Measurements from ENCODE around the gene PRSS2. TPM values are rescaled to one million over a fixed set of nuclear protein-coding genes. Genes with fewer than 3 reads are reported as not detected.

Gene PRSS2
- polyA plus RNA-seq (2013), result not detected in 2 replicates

GRCh38 chr7:142770661-142771352, at the start of gene PRSS2:
Gene PRSS2, plus strand, starts transcription at chr7:142770970. Its CDS starts 13 bp downstream, at chr7:142770983.
- Histone ChIP-seq H2BK5ac (ENCODE audit: low read depth, low read length, poor library complexity) (no peak within 1 kb of the TSS), H3K79me2 (ENCODE audit: control insufficient read depth, insufficient read depth, low read length, poor library complexity) (no peaks in the 10 kb centered on the region), H4K8ac (ENCODE audit: low read depth, low read length) (no peak within 1 kb of the TSS), H3K14ac (ENCODE audit: low read length) (no peak within 1 kb of the TSS), H3K27me3 (ENCODE audit: insufficient read depth, low read length) (no peaks in the 10 kb centered on the region), H3K4me1 (ENCODE audit: control insufficient read depth in 1 of 2, insufficient read depth in 2 of 2, low read length in 2 of 2) (no peaks in the 10 kb centered on the region), H3K9ac (ENCODE audit: low read length) (no peak within 1 kb of the TSS), H3K18ac (ENCODE audit: low read length) (no peak within 1 kb of the TSS), H2BK120ac (ENCODE audit: insufficient read depth, low read length, poor library complexity) (no peak within 1 kb of the TSS), H2AFZ (ENCODE audit: insufficient read depth, low read length, poor library complexity) (no peak within 1 kb of the TSS), H3K27ac (ENCODE audit: low read depth, low read length) (no peak within 1 kb of the TSS), H3K4ac (ENCODE audit: low read depth, low read length) (no peak within 1 kb of the TSS), H3K4me3 (ENCODE audit: low read depth, low read length) (no peak within 1 kb of the TSS), H3K4me2 (ENCODE audit: low read length) (no peak within 1 kb of the TSS), H4K12ac (ENCODE audit: low read depth, low read length) (no peak within 1 kb of the TSS), H4K91ac (ENCODE audit: low read depth, low read length) (no peak within 1 kb of the TSS), H2BK12ac (ENCODE audit: low read length) (no peak within 1 kb of the TSS), H3K79me1 (ENCODE audit: low read length) (no peaks in the 10 kb centered on the region), H3K36me3 (ENCODE audit: control insufficient read depth in 1 of 2, insufficient read depth in 2 of 2, low read length in 2 of 2) (no peaks in the 10 kb centered on the region), H3K23ac (ENCODE audit: low read length) (no peak within 1 kb of the TSS), H3K9me3 (ENCODE audit: insufficient read depth, low read depth, low read length) (peaks cover 1% of the 10 kb centered on the region), H2AK5ac (ENCODE audit: low read length) (no peak within 1 kb of the TSS)
- WGBS (ENCODE audit: extremely low coverage, insufficient coverage, insufficient read length), result no CpG with 5 or more reads among the region's 7 CpGs
- DNase-seq, result peak in 1 of 2 donors; percentile 21

- no peak overlapping the region for H2AK5ac ChIP-seq (ENCODE audit: low read length)
- no peak overlapping the region for H3K4me3 ChIP-seq (ENCODE audit: low read depth, low read length)
- H3K14ac ChIP-seq (ENCODE audit: low read length), result no peak overlapping the region
- no peak overlapping the region for H3K4me2 ChIP-seq (ENCODE audit: low read length)
- no peak overlapping the region for H4K12ac ChIP-seq (ENCODE audit: low read depth, low read length)
- WGBS (ENCODE audit: extremely low coverage, insufficient coverage, insufficient read length), result no CpG with 5 or more reads among the region's 10 CpGs
- H3K4ac ChIP-seq (ENCODE audit: low read depth, low read length), result no peak overlapping the region
- H3K79me2 ChIP-seq (ENCODE audit: control insufficient read depth, insufficient read depth, low read length, poor library complexity), result no peaks in the 10 kb centered on the region
- no peak overlapping the region for H2BK120ac ChIP-seq (ENCODE audit: insufficient read depth, low read length, poor library complexity)
- H4K8ac ChIP-seq (ENCODE audit: low read depth, low read length), result no peak overlapping the region
- H2BK12ac ChIP-seq (ENCODE audit: low read length), result no peak overlapping the region
- H4K91ac ChIP-seq (ENCODE audit: low read depth, low read length), result no peak overlapping the region
- H3K79me1 ChIP-seq (ENCODE audit: low read length), result no peaks in the 10 kb centered on the region
- DNase-seq, result no peak
- no peak overlapping the region for H3K18ac ChIP-seq (ENCODE audit: low read length)
- no peaks in the 10 kb centered on the region for H3K36me3 ChIP-seq (ENCODE audit: control insufficient read depth in 1 of 2, insufficient read depth in 2 of 2, low read length in 2 of 2)
- no peaks in the 10 kb centered on the region for H3K4me1 ChIP-seq (ENCODE audit: control insufficient read depth in 1 of 2, insufficient read depth in 2 of 2, low read length in 2 of 2)
- H2BK5ac ChIP-seq (ENCODE audit: low read depth, low read length, poor library complexity), result no peak overlapping the region
- H3K9me3 ChIP-seq (ENCODE audit: insufficient read depth, low read depth, low read length), result peaks cover 1% of the 10 kb centered on the region
- no peak overlapping the region for H3K23ac ChIP-seq (ENCODE audit: low read length)
- H3K27me3 ChIP-seq (ENCODE audit: insufficient read depth, low read length), result no peaks in the 10 kb centered on the region
- no peak overlapping the region for H3K9ac ChIP-seq (ENCODE audit: low read length)
- H2AFZ ChIP-seq (ENCODE audit: insufficient read depth, low read length, poor library complexity), result no peak overlapping the region
- no peak overlapping the region for H3K27ac ChIP-seq (ENCODE audit: low read depth, low read length)
These were observed 49.8 kb upstream of the PRSS2 start for GRCh38 chr7:142720986-142721385.

DNA sequence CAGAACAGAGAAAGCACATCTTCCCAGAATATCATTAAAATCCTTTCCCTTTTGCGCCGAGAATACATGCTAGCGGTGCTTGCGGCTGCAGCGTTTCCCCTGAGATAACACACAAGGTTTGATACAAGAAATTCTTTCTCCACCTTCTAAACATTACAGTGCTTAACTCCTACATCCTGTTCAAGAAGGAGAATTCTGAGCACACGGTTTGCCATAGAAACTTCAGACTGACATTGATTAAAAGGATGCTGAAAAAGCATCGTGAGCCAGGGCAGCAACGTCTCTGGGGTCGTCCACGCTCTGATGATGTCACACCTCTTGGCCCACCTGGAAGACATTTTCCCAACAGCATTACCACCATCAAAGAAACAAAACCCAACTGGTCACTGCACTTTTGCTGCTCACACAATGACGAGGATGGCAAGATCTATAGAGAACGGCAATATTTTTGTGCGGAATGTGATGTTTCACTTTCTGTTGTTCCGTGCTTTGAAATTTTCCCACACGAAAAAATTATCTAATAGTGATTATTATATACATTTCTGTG, 48.4 kb upstream of the PRSS2 start:
- no peak overlapping the region for H2AFZ ChIP-seq (ENCODE audit: insufficient read depth, low read length, poor library complexity)
- WGBS (ENCODE audit: extremely low coverage, insufficient coverage, insufficient read length), result no CpG with 5 or more reads among the region's 15 CpGs

GRCh38 chr7:142733271-142733670, 37.5 kb upstream of the PRSS2 start:
- no peak overlapping the region for H3K4ac ChIP-seq (ENCODE audit: low read depth, low read length)
- H3K79me1 ChIP-seq (ENCODE audit: low read length), result no peaks in the 10 kb centered on the region
- H3K9me3 ChIP-seq (ENCODE audit: insufficient read depth, low read depth, low read length), result peaks cover 2% of the 10 kb centered on the region
- H4K12ac ChIP-seq (ENCODE audit: low read depth, low read length), result no peak overlapping the region
- H3K4me3 ChIP-seq (ENCODE audit: low read depth, low read length), result no peak overlapping the region
- no peak overlapping the region for H2BK5ac ChIP-seq (ENCODE audit: low read depth, low read length, poor library complexity)
- WGBS (ENCODE audit: extremely low coverage, insufficient coverage, insufficient read length), result no CpG with 5 or more reads among the region's 8 CpGs
- no peaks in the 10 kb centered on the region for H3K79me2 ChIP-seq (ENCODE audit: control insufficient read depth, insufficient read depth, low read length, poor library complexity)
- no peak overlapping the region for H3K4me2 ChIP-seq (ENCODE audit: low read length)
- DNase-seq, result no peak
- H2BK12ac ChIP-seq (ENCODE audit: low read length), result no peak overlapping the region
- no peak overlapping the region for H2AFZ ChIP-seq (ENCODE audit: insufficient read depth, low read length, poor library complexity)
- H3K23ac ChIP-seq (ENCODE audit: low read length), result no peak overlapping the region
- H4K91ac ChIP-seq (ENCODE audit: low read depth, low read length), result no peak overlapping the region
- H3K9ac ChIP-seq (ENCODE audit: low read length), result no peak overlapping the region
- H2BK120ac ChIP-seq (ENCODE audit: insufficient read depth, low read length, poor library complexity), result no peak overlapping the region
- no peak overlapping the region for H4K8ac ChIP-seq (ENCODE audit: low read depth, low read length)
- H3K4me1 ChIP-seq (ENCODE audit: control insufficient read depth in 1 of 2, insufficient read depth in 2 of 2, low read length in 2 of 2), result no peaks in the 10 kb centered on the region
- no peak overlapping the region for H2AK5ac ChIP-seq (ENCODE audit: low read length)
- H3K14ac ChIP-seq (ENCODE audit: low read length), result no peak overlapping the region
- H3K27ac ChIP-seq (ENCODE audit: low read depth, low read length), result no peak overlapping the region
- H3K27me3 ChIP-seq (ENCODE audit: insufficient read depth, low read length), result no peaks in the 10 kb centered on the region
- no peaks in the 10 kb centered on the region for H3K36me3 ChIP-seq (ENCODE audit: control insufficient read depth in 1 of 2, insufficient read depth in 2 of 2, low read length in 2 of 2)
- H3K18ac ChIP-seq (ENCODE audit: low read length), result no peak overlapping the region

More for the DNA sequence above, 48.4 kb upstream of the PRSS2 start:
- no peak overlapping the region for H3K18ac ChIP-seq (ENCODE audit: low read length)
- no peak overlapping the region for H2BK120ac ChIP-seq (ENCODE audit: insufficient read depth, low read length, poor library complexity)
- H3K9ac ChIP-seq (ENCODE audit: low read length), result no peak overlapping the region
- no peak overlapping the region for H4K91ac ChIP-seq (ENCODE audit: low read depth, low read length)
- H3K4me2 ChIP-seq (ENCODE audit: low read length), result no peak overlapping the region
- H3K27ac ChIP-seq (ENCODE audit: low read depth, low read length), result no peak overlapping the region
- no peaks in the 10 kb centered on the region for H3K79me1 ChIP-seq (ENCODE audit: low read length)
- DNase-seq, result no peak
- no peaks in the 10 kb centered on the region for H3K27me3 ChIP-seq (ENCODE audit: insufficient read depth, low read length)
- H3K23ac ChIP-seq (ENCODE audit: low read length), result peak overlapping the region; percentile 84
- H2BK5ac ChIP-seq (ENCODE audit: low read depth, low read length, poor library complexity), result no peak overlapping the region
- H4K12ac ChIP-seq (ENCODE audit: low read depth, low read length), result no peak overlapping the region
- H3K4ac ChIP-seq (ENCODE audit: low read depth, low read length), result no peak overlapping the region
- H4K8ac ChIP-seq (ENCODE audit: low read depth, low read length), result no peak overlapping the region
- H3K79me2 ChIP-seq (ENCODE audit: control insufficient read depth, insufficient read depth, low read length, poor library complexity), result no peaks in the 10 kb centered on the region
- H3K9me3 ChIP-seq (ENCODE audit: insufficient read depth, low read depth, low read length), result peaks cover 4% of the 10 kb centered on the region
- no peak overlapping the region for H2BK12ac ChIP-seq (ENCODE audit: low read length)
- H3K4me1 ChIP-seq (ENCODE audit: control insufficient read depth in 1 of 2, insufficient read depth in 2 of 2, low read length in 2 of 2), result no peaks in the 10 kb centered on the region
- no peaks in the 10 kb centered on the region for H3K36me3 ChIP-seq (ENCODE audit: control insufficient read depth in 1 of 2, insufficient read depth in 2 of 2, low read length in 2 of 2)
- no peak overlapping the region for H3K4me3 ChIP-seq (ENCODE audit: low read depth, low read length)
- H2AK5ac ChIP-seq (ENCODE audit: low read length), result no peak overlapping the region
- no peak overlapping the region for H3K14ac ChIP-seq (ENCODE audit: low read length)

Data from trophoblast cell (in vitro differentiated cells and primary cell).